Measurements from ENCODE around the gene RBPMS2. TPM values are rescaled to one million over a fixed set of nuclear protein-coding genes. Genes with fewer than 3 reads are reported as not detected.
"Not testable (repeated sequence)": the region's sequence is repeated elsewhere in the genome, so short reads cannot be mapped to it uniquely, and the experiment has no call there.

Gene RBPMS2
- total RNA-seq: 0.14 TPM in 1 of 2 replicates, not detected in the other

GRCh38 chr15:64775551-64776401 lies at the start of gene RBPMS2:
Gene RBPMS2, minus strand, starts transcription at chr15:64775589. Its CDS starts 270 bp downstream, at chr15:64775319.
- DNase-seq: no peak

GRCh38 chr15:64824929-64825430 lies 49.6 kb upstream of the RBPMS2 start:
- DNase-seq: peak; percentile 30

- DNase-seq: no peak
Measured at GRCh38 chr15:64816452-64816851, 41.1 kb upstream of the RBPMS2 start.

- DNase-seq: not testable (repeated sequence)
Measured at GRCh38 chr15:64814965-64815364, 39.6 kb upstream of the RBPMS2 start.

- not testable (repeated sequence) for DNase-seq
Measured at GRCh38 chr15:64814283-64814682, 38.9 kb upstream of the RBPMS2 start.

GRCh38 chr15:64813075-64813474 lies 37.7 kb upstream of the RBPMS2 start:
- DNase-seq: peak; percentile 16

- DNase-seq: no peak
Measured at GRCh38 chr15:64810497-64811326, 35.3 kb upstream of the RBPMS2 start.

GRCh38 chr15:64809649-64810496 lies 34.5 kb upstream of the RBPMS2 start:
- DNase-seq: peak; percentile 83

- no peak for DNase-seq
Measured at GRCh38 chr15:64808785-64809453, 33.5 kb upstream of the RBPMS2 start.

- DNase-seq: no peak
Measured at GRCh38 chr15:64807751-64808222, 32.4 kb upstream of the RBPMS2 start.

GRCh38 chr15:64807051-64807749 lies 31.8 kb upstream of the RBPMS2 start:
- no peak for DNase-seq

GRCh38 chr15:64806509-64806908 lies 31.1 kb upstream of the RBPMS2 start:
- no peak for DNase-seq

- DNase-seq: no peak
Measured at GRCh38 chr15:64804619-64805018, 29.2 kb upstream of the RBPMS2 start.

- no peak for DNase-seq
Measured at GRCh38 chr15:64803526-64803925, 28.1 kb upstream of the RBPMS2 start.

- no peak for DNase-seq
Measured at GRCh38 chr15:64800476-64800875, 25.1 kb upstream of the RBPMS2 start.

GRCh38 chr15:64798905-64799304 lies 23.5 kb upstream of the RBPMS2 start:
- DNase-seq: not testable (repeated sequence)

- DNase-seq: not testable (repeated sequence)
Measured at GRCh38 chr15:64795921-64796320, 20.5 kb upstream of the RBPMS2 start.

- DNase-seq: not testable (repeated sequence)
Measured at GRCh38 chr15:64795299-64795698, 19.9 kb upstream of the RBPMS2 start.

- DNase-seq: no peak
Measured at GRCh38 chr15:64792282-64792681, 16.9 kb upstream of the RBPMS2 start.

- no peak for DNase-seq
Measured at GRCh38 chr15:64791401-64791800, 16.0 kb upstream of the RBPMS2 start.

GRCh38 chr15:64783796-64784195 lies 8.4 kb upstream of the RBPMS2 start:
- no peak for DNase-seq
